GM18951 (cell line): ENCODE data around the gene RCOR1.

Experiments
- POLR2A ChIP-seq: IDR thresholded peaks from 4 replicates; pipeline ENCODE4 v1.6.1; 2011; ENCODE audit warnings: mild to moderate bottlenecking; ENCODE audit not compliant: insufficient read length, insufficient read depth; ENCODE audit errors: extremely low read depth
- in situ Hi-C: fragments of 300-500 bp; cut with MboI; formaldehyde crosslinking; loops from one replicate; pipeline ENCODE4 v1.12.0; 2022; ENCODE audit warnings: low sequenced_read_pairs, mixed read lengths, inconsistent platforms; ENCODE audit not compliant: unreplicated experiment

The RCOR1 gene

GRCh38 chr14:102728501-102728900 lies 136.1 kb downstream of the RCOR1 start:
- in situ Hi-C loops = no loop called here
- no peak for TF ChIP-seq POLR2A

DNA sequence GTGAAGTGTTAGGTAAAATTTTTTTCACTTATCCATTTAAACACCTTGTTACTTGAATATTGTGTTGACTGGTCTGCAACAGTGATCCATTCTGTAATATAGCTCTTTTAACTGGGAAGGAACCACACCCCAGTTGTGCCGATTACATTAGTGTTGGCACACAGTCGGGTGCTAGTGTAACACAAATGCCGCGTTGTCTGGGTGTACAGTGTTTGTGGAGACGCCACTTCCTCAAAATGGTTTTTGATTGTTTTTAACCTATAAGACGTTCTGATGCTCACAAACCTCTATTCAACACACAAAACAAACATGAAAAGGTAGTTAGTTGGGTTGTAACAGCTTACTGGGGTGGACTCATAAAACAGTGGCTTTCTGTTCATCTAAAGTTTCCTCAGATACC lies 136.8 kb downstream of the RCOR1 start:
- in situ Hi-C loops = no loop called here
- TF ChIP-seq POLR2A = no peak

DNA sequence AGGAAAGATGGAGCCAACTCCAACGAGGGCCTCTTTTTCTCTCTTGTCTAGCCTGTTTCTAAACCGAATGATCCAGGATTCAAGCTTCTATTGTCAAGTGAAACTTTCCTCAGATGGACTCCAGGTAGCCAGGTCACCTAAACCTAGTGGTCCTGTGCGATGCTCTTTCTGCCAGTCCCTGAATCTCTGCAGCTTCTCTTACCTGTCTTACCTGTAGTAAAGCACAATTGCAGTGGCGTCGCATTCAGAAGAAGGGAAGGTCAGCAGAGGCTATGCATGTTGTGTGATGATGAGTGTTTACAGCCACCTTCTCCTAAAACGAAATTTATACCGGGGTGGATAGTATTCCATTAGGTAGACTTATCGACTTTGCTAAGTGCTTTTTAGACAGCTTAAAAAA lies 137.4 kb downstream of the RCOR1 start:
- no peak for TF ChIP-seq POLR2A
- in situ Hi-C loops = no loop called here

GRCh38 chr14:102731101-102731870 lies 138.8 kb downstream of the RCOR1 start:
- TF ChIP-seq POLR2A = no peak
- in situ Hi-C loops = no loop called here

- in situ Hi-C loops = no loop called here
These were observed 139.7 kb downstream of the RCOR1 start for GRCh38 chr14:102731871-102732800.

DNA sequence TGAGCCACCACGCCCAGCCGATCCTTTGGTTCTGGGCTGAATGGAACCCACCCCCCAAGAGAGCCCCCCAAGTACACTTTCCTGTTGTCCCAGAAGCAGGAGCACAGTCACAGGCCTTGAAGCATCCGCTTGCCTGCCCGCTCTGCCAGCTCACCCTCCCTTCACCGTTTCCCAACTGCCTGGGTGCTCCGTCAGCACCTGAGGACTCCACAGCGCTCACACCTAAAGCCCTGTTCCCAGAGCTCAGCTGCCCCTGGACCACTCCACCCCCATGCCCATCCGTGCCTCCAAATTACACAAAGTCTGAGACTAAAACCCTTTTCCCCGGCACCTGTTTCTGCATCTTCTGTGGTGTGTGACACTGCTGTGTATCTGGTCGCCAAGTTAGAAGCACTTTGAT lies 140.5 kb downstream of the RCOR1 start:
- in situ Hi-C loops = no loop called here

More at GRCh38 chr14:102731871-102732800, 139.7 kb downstream of the RCOR1 start:
- TF ChIP-seq POLR2A = no peak

DNA sequence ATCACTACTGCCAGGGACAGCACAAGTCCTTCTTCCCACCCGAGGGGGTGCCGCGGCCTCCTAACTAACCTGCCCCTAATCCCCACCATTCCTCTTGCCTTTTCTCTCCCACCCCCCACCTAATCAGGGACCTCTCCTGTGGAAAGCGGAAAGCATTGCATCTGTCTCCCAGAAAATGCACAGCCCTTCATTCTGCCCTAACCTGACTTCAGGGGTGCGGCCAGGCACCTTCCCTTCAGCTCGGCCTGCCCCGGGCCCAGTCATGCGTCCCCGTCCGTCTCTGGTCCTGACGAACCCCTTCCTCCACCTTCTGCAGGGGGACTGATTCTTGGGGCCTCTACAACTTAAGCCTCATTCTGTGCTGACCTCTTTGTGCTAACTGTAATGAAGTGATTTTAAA lies 140.9 kb downstream of the RCOR1 start:
- no peak for TF ChIP-seq POLR2A
- in situ Hi-C loops = no loop called here

More for the DNA sequence above, 140.5 kb downstream of the RCOR1 start:
- TF ChIP-seq POLR2A = no peak

- in situ Hi-C loops = no loop called here
- TF ChIP-seq POLR2A = no peak
These were observed 142.0 kb downstream of the RCOR1 start for GRCh38 chr14:102734436-102734835.

DNA sequence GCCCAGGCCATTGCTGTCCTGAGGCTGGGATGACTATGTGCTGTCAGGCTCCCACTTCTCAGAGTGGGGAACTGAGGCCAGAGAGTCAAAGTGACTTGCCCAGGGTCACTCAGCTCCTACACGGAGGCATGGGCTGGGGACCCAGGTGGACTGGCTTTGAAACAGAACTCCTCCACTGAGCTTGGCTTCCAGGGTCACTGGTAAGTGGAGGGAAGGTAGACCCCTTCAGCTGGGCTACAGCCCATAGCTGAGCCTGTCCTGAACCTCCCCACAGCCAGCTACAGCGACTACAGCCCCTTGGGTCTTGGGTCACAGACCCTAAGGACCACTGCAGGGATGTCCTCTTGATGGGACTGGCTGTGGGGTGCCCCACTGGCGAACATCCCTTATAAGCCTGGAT lies 144.5 kb downstream of the RCOR1 start:
- TF ChIP-seq POLR2A = no peak
- in situ Hi-C loops = no loop called here

DNA sequence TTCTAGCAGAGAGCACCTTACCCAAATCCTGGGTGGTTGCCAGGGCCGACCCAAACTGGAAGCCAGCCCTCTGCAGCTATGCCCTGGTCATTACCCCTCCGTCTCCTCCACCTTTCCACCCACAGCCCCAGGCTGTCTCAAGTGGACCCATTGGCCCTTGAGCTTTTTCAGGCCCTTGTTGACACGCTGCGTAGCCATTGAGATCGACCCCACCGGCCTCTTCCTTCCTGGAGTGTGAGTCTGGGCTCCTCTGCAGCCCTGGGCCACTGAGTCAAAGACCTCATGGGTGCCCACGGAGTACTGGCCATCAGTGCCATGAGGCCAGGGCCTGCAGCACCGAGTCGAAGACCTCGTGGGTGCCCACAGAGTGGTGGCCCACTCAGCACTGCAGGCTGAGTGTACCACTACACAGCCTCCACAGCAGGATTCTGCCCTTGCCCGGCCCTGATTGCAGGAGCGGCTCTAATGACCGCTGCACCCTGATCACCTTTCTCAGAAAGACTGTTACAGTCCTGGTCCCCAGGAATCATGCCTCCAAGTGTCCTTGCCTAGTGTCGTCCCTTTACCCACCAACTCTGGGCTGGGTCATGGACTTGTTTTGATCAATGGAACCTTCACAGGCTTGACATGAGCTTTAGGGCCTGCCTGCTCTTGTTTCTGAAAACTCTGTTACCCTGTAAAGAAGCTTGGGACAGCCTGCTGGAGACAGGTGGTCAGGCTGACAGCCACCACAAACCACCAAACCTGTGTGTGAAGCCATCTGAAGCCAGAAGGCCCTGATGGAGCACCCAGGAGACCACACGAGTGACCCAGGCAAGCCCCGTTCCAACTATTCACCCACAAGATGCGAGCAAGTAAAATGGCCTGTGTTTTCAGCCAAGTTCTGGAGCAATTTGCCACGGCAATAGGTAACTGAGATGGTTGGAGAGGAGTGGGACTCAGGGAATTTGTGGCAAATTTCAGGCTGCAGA lies 145.2 kb downstream of the RCOR1 start:
- in situ Hi-C loops = no loop called here
- TF ChIP-seq POLR2A = no peak

- in situ Hi-C loops = no loop called here
- no peak for TF ChIP-seq POLR2A
These were observed 146.1 kb downstream of the RCOR1 start for GRCh38 chr14:102738373-102739189.

DNA sequence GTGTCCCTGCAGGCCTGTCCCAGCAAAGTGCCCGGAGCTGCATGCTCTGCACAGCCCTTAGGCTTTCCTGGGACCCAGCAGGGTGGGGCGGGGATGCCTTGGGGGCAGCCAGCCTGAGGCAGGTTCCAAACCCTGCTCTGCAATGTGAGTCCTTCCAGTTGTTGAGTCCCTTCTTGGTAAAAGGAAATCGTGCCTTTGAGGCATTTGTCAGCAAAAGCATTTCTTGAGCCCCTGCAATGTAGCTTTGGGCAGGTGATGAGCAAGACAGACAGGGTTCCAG lies 146.7 kb downstream of the RCOR1 start:
- in situ Hi-C loops = no loop called here
- no peak for TF ChIP-seq POLR2A
